Measurements from ENCODE around the gene TRIP12.
A peak's percentile ranks its signal among the peaks of the same experiment; 100 is the strongest.

The TRIP12 gene

DNA sequence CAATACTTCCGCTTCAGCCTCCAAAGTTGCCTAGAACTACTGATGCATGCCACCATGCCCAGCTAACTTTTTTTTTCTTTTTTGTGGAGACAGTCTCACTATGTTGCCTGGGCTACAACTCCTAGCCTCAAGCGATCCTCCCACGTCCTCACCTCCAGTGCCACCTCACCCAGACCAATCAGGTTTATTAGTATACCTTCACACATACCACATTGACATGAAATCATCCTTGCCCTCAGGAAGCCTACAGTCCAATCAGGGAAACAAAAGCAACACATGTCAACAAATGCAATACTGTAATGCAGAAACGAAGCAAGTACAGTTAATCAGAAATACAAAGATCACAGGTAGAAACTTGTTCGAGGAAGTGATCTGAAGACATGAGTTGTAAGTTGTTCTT lies 4.0 kb downstream of the TRIP12 start:
- H3K27me3 ChIP-seq = no peaks in the 10 kb centered on the region
- H3K4me1 ChIP-seq (ENCODE audit: control insufficient read depth in 1 of 2, insufficient read depth in 1 of 2, low read depth in 1 of 2, low read length in 1 of 2) = peaks cover 43 to 61% of the 10 kb centered on the region in 2 experiments
- peaks cover 6% of the 10 kb centered on the region for H3K36me3 ChIP-seq
- no peak overlapping the region for H3K27ac ChIP-seq
- no peaks in the 10 kb centered on the region for H3K9me3 ChIP-seq
- TF ChIP-seq, protein P1, sequence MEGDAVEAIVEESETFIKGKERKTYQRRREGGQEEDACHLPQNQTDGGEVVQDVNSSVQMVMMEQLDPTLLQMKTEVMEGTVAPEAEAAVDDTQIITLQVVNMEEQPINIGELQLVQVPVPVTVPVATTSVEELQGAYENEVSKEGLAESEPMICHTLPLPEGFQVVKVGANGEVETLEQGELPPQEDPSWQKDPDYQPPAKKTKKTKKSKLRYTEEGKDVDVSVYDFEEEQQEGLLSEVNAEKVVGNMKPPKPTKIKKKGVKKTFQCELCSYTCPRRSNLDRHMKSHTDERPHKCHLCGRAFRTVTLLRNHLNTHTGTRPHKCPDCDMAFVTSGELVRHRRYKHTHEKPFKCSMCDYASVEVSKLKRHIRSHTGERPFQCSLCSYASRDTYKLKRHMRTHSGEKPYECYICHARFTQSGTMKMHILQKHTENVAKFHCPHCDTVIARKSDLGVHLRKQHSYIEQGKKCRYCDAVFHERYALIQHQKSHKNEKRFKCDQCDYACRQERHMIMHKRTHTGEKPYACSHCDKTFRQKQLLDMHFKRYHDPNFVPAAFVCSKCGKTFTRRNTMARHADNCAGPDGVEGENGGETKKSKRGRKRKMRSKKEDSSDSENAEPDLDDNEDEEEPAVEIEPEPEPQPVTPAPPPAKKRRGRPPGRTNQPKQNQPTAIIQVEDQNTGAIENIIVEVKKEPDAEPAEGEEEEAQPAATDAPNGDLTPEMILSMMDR (IDR thresholded peaks at IDR 0.05) = no peak
- H3K4me3 ChIP-seq (ENCODE audit: low read depth in 1 of 2, low read length in 1 of 2) = no peak overlapping the region

DNA sequence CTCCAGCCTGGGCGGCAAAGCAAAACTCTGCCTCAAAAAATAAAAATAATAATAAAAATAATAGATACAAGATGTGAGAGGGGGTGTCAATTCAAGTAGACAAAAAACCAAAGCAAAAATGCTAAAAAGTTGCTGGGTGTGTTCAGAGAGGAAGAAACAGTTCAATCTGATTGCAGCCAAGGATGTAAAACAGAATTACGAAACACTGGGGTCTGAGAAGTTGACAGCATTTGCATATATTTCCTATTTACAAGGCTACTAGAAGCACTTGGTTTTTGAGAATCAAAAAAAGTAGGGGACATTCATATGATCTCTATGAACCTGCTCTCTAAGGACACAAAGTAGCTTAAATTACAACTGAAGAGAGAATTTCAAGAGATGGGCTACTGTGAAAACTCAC lies 7.6 kb downstream of the TRIP12 start:
- Histone ChIP-seq H3K27me3 (no peaks in the 10 kb centered on the region), H3K27ac (peak overlapping the region; percentile 77), H3K4me1 (ENCODE audit: control insufficient read depth in 1 of 2, insufficient read depth in 1 of 2, low read depth in 1 of 2, low read length in 1 of 2) (peaks cover 23 to 53% of the 10 kb centered on the region in 2 experiments), H3K9me3 (no peaks in the 10 kb centered on the region), H3K36me3 (peaks cover 6% of the 10 kb centered on the region), H3K4me3 (ENCODE audit: low read depth in 1 of 2, low read length in 1 of 2) (peak overlapping the region in 1 of 2 experiments; percentile 6)
- TF ChIP-seq, protein P1 (IDR thresholded peaks at IDR 0.05) = no peak

DNA sequence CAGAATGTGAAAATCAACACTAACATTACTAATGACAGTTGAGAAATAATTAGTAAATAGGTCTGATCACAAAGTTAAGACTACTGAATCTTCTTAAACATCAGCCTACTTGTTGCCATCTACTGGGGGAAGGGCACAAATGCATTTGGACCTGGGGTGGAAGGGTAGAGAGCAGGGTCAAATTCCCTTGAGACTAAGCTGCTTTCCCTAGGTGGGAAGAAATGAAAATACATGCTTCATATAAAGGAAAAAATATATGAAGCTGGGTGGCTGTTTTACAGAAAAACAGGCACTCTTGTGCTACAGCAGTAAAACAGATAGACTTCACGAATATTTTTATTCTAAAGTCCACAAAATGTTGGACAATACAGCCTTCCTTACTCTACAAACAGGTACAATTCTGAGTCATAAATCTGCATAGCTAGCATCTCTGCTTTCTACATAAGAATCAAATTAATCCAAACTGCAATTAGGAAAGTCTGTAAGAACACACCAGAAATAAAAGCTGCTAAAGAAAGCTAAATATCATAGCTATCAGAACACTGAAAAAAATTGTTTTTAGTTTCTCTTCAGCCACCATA lies 10.9 kb downstream of the TRIP12 start:
- peaks cover 20% of the 10 kb centered on the region for H3K36me3 ChIP-seq
- no peak overlapping the region for H3K4me3 ChIP-seq (ENCODE audit: low read depth in 1 of 2, low read length in 1 of 2)
- peak overlapping the region; percentile 50 for H3K27ac ChIP-seq
- TF ChIP-seq, protein P1 (IDR thresholded peaks at IDR 0.05) = no peak
- peaks cover 23 to 43% of the 10 kb centered on the region in 2 experiments for H3K4me1 ChIP-seq (ENCODE audit: control insufficient read depth in 1 of 2, insufficient read depth in 1 of 2, low read depth in 1 of 2, low read length in 1 of 2)
- no peaks in the 10 kb centered on the region for H3K9me3 ChIP-seq
- H3K27me3 ChIP-seq = no peaks in the 10 kb centered on the region

DNA sequence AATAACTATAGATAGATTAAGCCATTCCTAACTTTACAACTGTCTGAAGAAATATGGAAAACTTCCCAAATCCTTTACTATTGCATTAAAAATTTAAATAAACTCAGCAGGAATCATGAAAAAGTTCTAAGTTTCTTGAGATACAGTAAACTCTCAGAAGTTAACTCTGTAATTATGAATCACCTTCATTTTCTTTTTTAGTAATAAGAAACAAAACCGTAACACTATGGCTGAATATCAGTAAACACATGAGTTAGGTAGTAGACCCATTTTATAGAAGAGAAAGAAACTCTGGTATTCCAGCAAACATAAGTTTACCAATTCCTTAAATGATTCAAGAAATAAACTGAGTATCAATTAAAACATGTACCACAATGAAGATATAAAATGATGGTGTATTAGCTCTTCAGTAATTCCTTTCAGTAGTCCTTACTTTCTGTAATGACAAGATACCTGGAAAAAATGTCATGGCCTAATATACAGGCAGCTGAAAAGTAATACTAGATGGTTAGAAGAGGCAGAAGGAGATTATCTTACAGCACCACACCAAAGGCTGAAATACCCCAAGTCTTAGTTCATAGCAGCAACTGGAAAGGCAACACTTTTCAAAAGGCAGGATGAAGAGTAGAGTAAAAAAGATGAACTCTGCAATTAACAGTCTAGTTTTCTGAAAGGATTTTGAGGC lies 11.5 kb downstream of the TRIP12 start:
- no peaks in the 10 kb centered on the region for H3K27me3 ChIP-seq
- peaks cover 20% of the 10 kb centered on the region for H3K36me3 ChIP-seq
- no peaks in the 10 kb centered on the region for H3K9me3 ChIP-seq
- H3K27ac ChIP-seq = peak overlapping the region; percentile 50
- TF ChIP-seq, protein P1 (IDR thresholded peaks at IDR 0.05) = no peak
- no peak overlapping the region for H3K4me3 ChIP-seq (ENCODE audit: low read depth in 1 of 2, low read length in 1 of 2)
- H3K4me1 ChIP-seq (ENCODE audit: control insufficient read depth in 1 of 2, insufficient read depth in 1 of 2, low read depth in 1 of 2, low read length in 1 of 2) = peaks cover 23 to 40% of the 10 kb centered on the region in 2 experiments

DNA sequence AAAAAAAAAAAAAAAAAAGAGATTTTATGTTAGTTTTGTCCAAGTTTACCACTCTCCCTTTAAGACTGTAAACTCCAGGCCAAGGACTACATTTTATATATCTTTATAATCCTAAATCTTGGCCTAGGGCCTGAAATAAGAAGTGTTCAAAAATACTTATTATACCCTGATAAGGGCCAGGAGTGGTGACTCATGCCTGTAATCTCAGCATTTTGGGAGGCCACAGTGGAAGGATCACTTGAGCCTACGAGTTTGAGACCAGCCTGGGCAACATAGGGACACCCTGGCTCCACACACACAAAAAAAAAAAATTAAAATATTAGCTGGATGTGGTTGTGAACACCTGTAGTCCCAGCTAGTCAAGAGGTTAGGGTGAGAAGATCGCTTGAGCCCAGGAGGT lies 12.7 kb downstream of the TRIP12 start:
- Histone ChIP-seq H3K9me3 (no peaks in the 10 kb centered on the region), H3K36me3 (peaks cover 25% of the 10 kb centered on the region), H3K4me1 (ENCODE audit: control insufficient read depth in 1 of 2, insufficient read depth in 1 of 2, low read depth in 1 of 2, low read length in 1 of 2) (peaks cover 15 to 30% of the 10 kb centered on the region in 2 experiments), H3K27me3 (no peaks in the 10 kb centered on the region), H3K27ac (no peak overlapping the region), H3K4me3 (ENCODE audit: low read depth in 1 of 2, low read length in 1 of 2) (no peak overlapping the region)
- TF ChIP-seq, protein P1 (IDR thresholded peaks at IDR 0.05) = no peak

Data from neutrophil (primary cell).